HepG2 (cell line): ENCODE results near the gene MYO16.

ENCODE experiments used
- ATF7 ChIP-seq, 2 experiments: fragments of 450-650 bp in 1 of 2; sonication (generic) in 1 of 2; formaldehyde crosslinking in 1 of 2; IDR thresholded peaks; 2 replicates each; pipeline versions ENCODE4 v1.4.0 to v1.6.1; 2016 to 2020; ENCODE audit warnings: antibody characterized with exemption in 1 of 2, mild to moderate bottlenecking in 1 of 2, missing genetic modification reagents in 1 of 2
- EZH2 ChIP-seq: conservative IDR thresholded peaks from 2 replicates; pipeline ENCODE4 v1.6.1; 2012; ENCODE audit warnings: mild to moderate bottlenecking, low read depth, low read length, moderate library complexity
- HOXA5 ChIP-seq: sonication (generic); formaldehyde crosslinking; IDR thresholded peaks from 2 replicates; pipeline ENCODE4 v1.4.0; 2020; ENCODE audit warnings: missing genetic modification reagents
- KAT2B ChIP-seq: fragments of 150-350 bp; IDR thresholded peaks from 2 replicates; pipeline ENCODE4 v1.6.1; 2014; ENCODE audit warnings: low read depth, low read length, borderline replicate concordance
- POLR2A ChIP-seq, 2 experiments: IDR thresholded peaks; 2 replicates each; pipeline ENCODE4 v1.6.1; 2011; ENCODE audit warnings: low read depth in 2 of 2, low read length in 2 of 2, mild to moderate bottlenecking in 1 of 2, moderate library complexity in 1 of 2; ENCODE audit not compliant: insufficient read depth in 1 of 2
- SNRNP70 ChIP-seq: fragments of 200-400 bp; formaldehyde crosslinking; IDR thresholded peaks from 2 replicates; pipeline ENCODE4 v1.6.1; 2017; ENCODE audit warnings: mild to moderate bottlenecking, low read depth, low read length, moderate library complexity
- SOX6 ChIP-seq, 2 experiments: fragments of 450-650 bp in 1 of 2; sonication (generic) in 1 of 2; formaldehyde crosslinking in 1 of 2; IDR thresholded peaks; 2 replicates each; pipeline versions ENCODE4 v1.4.0 to v1.6.1; 2017 to 2020; ENCODE audit warnings: antibody characterized with exemption in 1 of 2, mild to moderate bottlenecking in 1 of 2, missing genetic modification reagents in 1 of 2
- TCF7L2 ChIP-seq: IDR thresholded peaks from 2 replicates; pipeline ENCODE4 v1.6.1; 2011; ENCODE audit warnings: mild to moderate bottlenecking, low read depth, low read length, moderate library complexity
- ZBTB1 ChIP-seq: sonication (generic); formaldehyde crosslinking; IDR thresholded peaks from 2 replicates; pipeline ENCODE4 v1.4.0; 2020; ENCODE audit warnings: missing genetic modification reagents, borderline replicate concordance
- ZNF138 ChIP-seq: sonication (generic); formaldehyde crosslinking; IDR thresholded peaks from 2 replicates; pipeline ENCODE4 v1.5.0; 2020; ENCODE audit warnings: mild to moderate bottlenecking, low read depth, missing genetic modification reagents
- ZNF605 ChIP-seq: sonication (generic); formaldehyde crosslinking; IDR thresholded peaks from 2 replicates; pipeline ENCODE4 v1.8.0; 2022; ENCODE audit warnings: mild to moderate bottlenecking, missing genetic modification reagents
- TF ChIP-seq, protein P1 (sequence below): sonication (generic); formaldehyde crosslinking; IDR thresholded peaks from 2 replicates; pipeline ENCODE4 v1.5.0; 2020; ENCODE audit warnings: mild to moderate bottlenecking, missing genetic modification reagents, moderate library complexity
- TF ChIP-seq, protein P2 (sequence below): sonication (generic); formaldehyde crosslinking; conservative IDR thresholded peaks from 2 replicates; pipeline ENCODE4 v1.4.0; 2020; ENCODE audit warnings: missing genetic modification reagents

DNA sequence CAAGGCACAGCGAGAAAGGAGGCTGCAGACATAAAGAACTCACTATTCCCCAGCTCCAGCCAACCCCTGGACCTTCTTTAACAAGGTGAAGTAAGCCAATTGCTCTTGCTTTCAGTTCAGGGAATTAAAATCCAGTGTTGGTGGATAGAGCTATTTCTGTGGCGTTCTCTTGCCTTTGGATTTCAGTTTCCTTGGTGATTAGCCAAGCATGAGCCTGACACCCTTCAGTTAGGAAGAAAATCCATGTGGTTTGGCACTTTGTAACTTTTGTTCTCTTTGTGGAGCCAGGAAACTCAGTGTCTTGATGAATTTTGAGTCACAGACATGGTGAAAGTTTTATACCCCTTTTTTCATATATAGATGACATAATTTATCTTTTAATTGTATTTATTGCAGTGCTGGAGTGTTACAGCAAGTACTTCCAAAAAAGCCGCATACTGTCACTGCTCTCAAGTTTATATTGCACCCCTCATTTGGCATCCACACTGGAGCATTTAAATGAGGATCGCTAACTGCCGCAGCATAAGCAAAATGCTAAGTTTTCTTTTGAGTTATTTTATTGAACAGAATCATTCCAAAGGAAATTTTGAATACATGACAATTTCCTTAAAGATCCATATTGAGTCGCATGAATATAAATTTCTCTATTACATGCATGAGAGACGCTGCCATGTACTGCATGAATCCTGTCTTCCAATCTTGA lies 406.8 kb downstream of the MYO16 start:
- TF ChIP-seq HOXA5 (CRISPR knock-in tag): no peak
- TF ChIP-seq SOX6 (IDR thresholded peaks at IDR 0.05): no peak
- TF ChIP-seq SOX6 (CRISPR knock-in tag; IDR thresholded peaks at IDR 0.05): no peak
- TF ChIP-seq POLR2A (IDR thresholded peaks at IDR 0.05; ENCODE audit: insufficient read depth in 1 of 2, low read depth in 2 of 2, low read length in 2 of 2): no peak
- TF ChIP-seq, protein P1, sequence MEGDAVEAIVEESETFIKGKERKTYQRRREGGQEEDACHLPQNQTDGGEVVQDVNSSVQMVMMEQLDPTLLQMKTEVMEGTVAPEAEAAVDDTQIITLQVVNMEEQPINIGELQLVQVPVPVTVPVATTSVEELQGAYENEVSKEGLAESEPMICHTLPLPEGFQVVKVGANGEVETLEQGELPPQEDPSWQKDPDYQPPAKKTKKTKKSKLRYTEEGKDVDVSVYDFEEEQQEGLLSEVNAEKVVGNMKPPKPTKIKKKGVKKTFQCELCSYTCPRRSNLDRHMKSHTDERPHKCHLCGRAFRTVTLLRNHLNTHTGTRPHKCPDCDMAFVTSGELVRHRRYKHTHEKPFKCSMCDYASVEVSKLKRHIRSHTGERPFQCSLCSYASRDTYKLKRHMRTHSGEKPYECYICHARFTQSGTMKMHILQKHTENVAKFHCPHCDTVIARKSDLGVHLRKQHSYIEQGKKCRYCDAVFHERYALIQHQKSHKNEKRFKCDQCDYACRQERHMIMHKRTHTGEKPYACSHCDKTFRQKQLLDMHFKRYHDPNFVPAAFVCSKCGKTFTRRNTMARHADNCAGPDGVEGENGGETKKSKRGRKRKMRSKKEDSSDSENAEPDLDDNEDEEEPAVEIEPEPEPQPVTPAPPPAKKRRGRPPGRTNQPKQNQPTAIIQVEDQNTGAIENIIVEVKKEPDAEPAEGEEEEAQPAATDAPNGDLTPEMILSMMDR (CRISPR knock-in tag): no peak
- TF ChIP-seq, protein P2, sequence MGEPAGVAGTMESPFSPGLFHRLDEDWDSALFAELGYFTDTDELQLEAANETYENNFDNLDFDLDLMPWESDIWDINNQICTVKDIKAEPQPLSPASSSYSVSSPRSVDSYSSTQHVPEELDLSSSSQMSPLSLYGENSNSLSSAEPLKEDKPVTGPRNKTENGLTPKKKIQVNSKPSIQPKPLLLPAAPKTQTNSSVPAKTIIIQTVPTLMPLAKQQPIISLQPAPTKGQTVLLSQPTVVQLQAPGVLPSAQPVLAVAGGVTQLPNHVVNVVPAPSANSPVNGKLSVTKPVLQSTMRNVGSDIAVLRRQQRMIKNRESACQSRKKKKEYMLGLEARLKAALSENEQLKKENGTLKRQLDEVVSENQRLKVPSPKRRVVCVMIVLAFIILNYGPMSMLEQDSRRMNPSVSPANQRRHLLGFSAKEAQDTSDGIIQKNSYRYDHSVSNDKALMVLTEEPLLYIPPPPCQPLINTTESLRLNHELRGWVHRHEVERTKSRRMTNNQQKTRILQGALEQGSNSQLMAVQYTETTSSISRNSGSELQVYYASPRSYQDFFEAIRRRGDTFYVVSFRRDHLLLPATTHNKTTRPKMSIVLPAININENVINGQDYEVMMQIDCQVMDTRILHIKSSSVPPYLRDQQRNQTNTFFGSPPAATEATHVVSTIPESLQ (CRISPR knock-in tag): no peak
- TF ChIP-seq TCF7L2: no peak
- TF ChIP-seq SNRNP70: no peak
- no peak for TF ChIP-seq ZBTB1
- no peak for TF ChIP-seq EZH2
- no peak for TF ChIP-seq ZNF138
- no peak for TF ChIP-seq KAT2B
- TF ChIP-seq ZNF605 (CRISPR knock-in tag): no peak
- no peak for TF ChIP-seq ATF7 (IDR thresholded peaks at IDR 0.05)
- no peak for TF ChIP-seq ATF7 (CRISPR knock-in tag; IDR thresholded peaks at IDR 0.05)
